Measurements from ENCODE around the gene RIOK1.

- TF ChIP-seq RAD21 (IDR thresholded peaks at IDR 0.05 in 1 of 2, conservative IDR thresholded peaks at IDR 0.05 in 1 of 2; ENCODE audit: low read depth in 2 of 2, low read length in 2 of 2) (no peak), ATF2 (IDR thresholded peaks at IDR 0.05; ENCODE audit: low read length) (no peak), NRF1 (IDR thresholded peaks at IDR 0.05; ENCODE audit: low read depth, low read length) (no peak), EZH2 (IDR thresholded peaks at IDR 0.05; ENCODE audit: low read depth, low read length, severe bottlenecking) (no peak)
- TF ChIP-seq, protein P1, sequence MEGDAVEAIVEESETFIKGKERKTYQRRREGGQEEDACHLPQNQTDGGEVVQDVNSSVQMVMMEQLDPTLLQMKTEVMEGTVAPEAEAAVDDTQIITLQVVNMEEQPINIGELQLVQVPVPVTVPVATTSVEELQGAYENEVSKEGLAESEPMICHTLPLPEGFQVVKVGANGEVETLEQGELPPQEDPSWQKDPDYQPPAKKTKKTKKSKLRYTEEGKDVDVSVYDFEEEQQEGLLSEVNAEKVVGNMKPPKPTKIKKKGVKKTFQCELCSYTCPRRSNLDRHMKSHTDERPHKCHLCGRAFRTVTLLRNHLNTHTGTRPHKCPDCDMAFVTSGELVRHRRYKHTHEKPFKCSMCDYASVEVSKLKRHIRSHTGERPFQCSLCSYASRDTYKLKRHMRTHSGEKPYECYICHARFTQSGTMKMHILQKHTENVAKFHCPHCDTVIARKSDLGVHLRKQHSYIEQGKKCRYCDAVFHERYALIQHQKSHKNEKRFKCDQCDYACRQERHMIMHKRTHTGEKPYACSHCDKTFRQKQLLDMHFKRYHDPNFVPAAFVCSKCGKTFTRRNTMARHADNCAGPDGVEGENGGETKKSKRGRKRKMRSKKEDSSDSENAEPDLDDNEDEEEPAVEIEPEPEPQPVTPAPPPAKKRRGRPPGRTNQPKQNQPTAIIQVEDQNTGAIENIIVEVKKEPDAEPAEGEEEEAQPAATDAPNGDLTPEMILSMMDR (IDR thresholded peaks at IDR 0.05; ENCODE audit: control extremely low read depth in 1 of 3, insufficient read depth in 1 of 3, low read depth in 1 of 3, low read length in 3 of 3) = no peak
Observed at GRCh38 chr6:7425808-7426190, 36.2 kb downstream of the RIOK1 start.

Measured in H1 (cell line).